Measurements from ENCODE around the gene PDSS2.

The PDSS2 gene

GRCh38 chr6:107344981-107345380, 114.4 kb downstream of the PDSS2 start:
- H3K27me3 Mint-ChIP-seq, result no peaks in the 10 kb centered on the region
- no peak overlapping the region for H3K27ac Mint-ChIP-seq
- no peak for ATAC-seq
- H3K9me3 Mint-ChIP-seq, result no peaks in the 10 kb centered on the region
- no peak for DNase-seq
- H3K4me1 Mint-ChIP-seq, result peaks cover 2% of the 10 kb centered on the region
- H3K4me3 Mint-ChIP-seq, result no peak overlapping the region
- peaks cover 6% of the 10 kb centered on the region for H3K36me3 Mint-ChIP-seq (ENCODE audit: low read depth)

- H3K9me3 Mint-ChIP-seq, result no peaks in the 10 kb centered on the region
These were observed 115.0 kb downstream of the PDSS2 start for GRCh38 chr6:107344383-107344782.

GRCh38 chr6:107342144-107342543, 117.2 kb downstream of the PDSS2 start:
- DNase-seq (no peak), ATAC-seq (no peak)
- Mint-ChIP-seq H3K4me3 (no peak overlapping the region), H3K27me3 (no peaks in the 10 kb centered on the region), H3K27ac (no peak overlapping the region), H3K36me3 (ENCODE audit: low read depth) (peaks cover 2% of the 10 kb centered on the region), H3K9me3 (no peaks in the 10 kb centered on the region), H3K4me1 (peaks cover 2% of the 10 kb centered on the region)

More at GRCh38 chr6:107344383-107344782, 115.0 kb downstream of the PDSS2 start:
- H3K4me3 Mint-ChIP-seq, result no peak overlapping the region
- H3K27me3 Mint-ChIP-seq, result no peaks in the 10 kb centered on the region
- peaks cover 2% of the 10 kb centered on the region for H3K4me1 Mint-ChIP-seq
- H3K27ac Mint-ChIP-seq, result no peak overlapping the region
- no peak for DNase-seq
- peaks cover 2% of the 10 kb centered on the region for H3K36me3 Mint-ChIP-seq (ENCODE audit: low read depth)
- no peak for ATAC-seq

- Mint-ChIP-seq H3K27ac (no peak overlapping the region), H3K4me1 (peaks cover 2% of the 10 kb centered on the region), H3K27me3 (no peaks in the 10 kb centered on the region), H3K4me3 (no peak overlapping the region), H3K9me3 (no peaks in the 10 kb centered on the region), H3K36me3 (ENCODE audit: low read depth) (peaks cover 2% of the 10 kb centered on the region)
- DNase-seq (no peak), ATAC-seq (no peak)
These were observed 118.5 kb downstream of the PDSS2 start for GRCh38 chr6:107340881-107341280.

- Mint-ChIP-seq H3K4me3 (no peak overlapping the region), H3K4me1 (no peaks in the 10 kb centered on the region), H3K27me3 (no peaks in the 10 kb centered on the region), H3K36me3 (ENCODE audit: low read depth) (peaks cover 17% of the 10 kb centered on the region), H3K27ac (no peak overlapping the region), H3K9me3 (peaks cover 3% of the 10 kb centered on the region)
- ATAC-seq, result no peak
- no peak for DNase-seq
These were observed 122.1 kb downstream of the PDSS2 start for GRCh38 chr6:107337191-107337741.

- Mint-ChIP-seq H3K4me3 (no peak overlapping the region), H3K36me3 (ENCODE audit: low read depth) (peaks cover 15% of the 10 kb centered on the region), H3K9me3 (peaks cover 3% of the 10 kb centered on the region), H3K27ac (no peak overlapping the region), H3K27me3 (no peaks in the 10 kb centered on the region), H3K4me1 (peaks cover 14% of the 10 kb centered on the region)
- no peak for DNase-seq
- no peak for ATAC-seq
These were observed 125.3 kb downstream of the PDSS2 start for GRCh38 chr6:107334026-107334425.

GRCh38 chr6:107333491-107333890, 125.9 kb downstream of the PDSS2 start:
- ATAC-seq (no peak), DNase-seq (no peak)
- Mint-ChIP-seq H3K36me3 (ENCODE audit: low read depth) (peaks cover 15% of the 10 kb centered on the region), H3K9me3 (peaks cover 3% of the 10 kb centered on the region), H3K4me3 (no peak overlapping the region), H3K27ac (no peak overlapping the region), H3K27me3 (no peaks in the 10 kb centered on the region), H3K4me1 (peaks cover 14% of the 10 kb centered on the region)

- Mint-ChIP-seq H3K4me3 (no peak overlapping the region), H3K36me3 (ENCODE audit: low read depth) (peaks cover 16% of the 10 kb centered on the region), H3K27ac (no peak overlapping the region), H3K9me3 (peaks cover 3% of the 10 kb centered on the region), H3K4me1 (peaks cover 14% of the 10 kb centered on the region), H3K27me3 (no peaks in the 10 kb centered on the region)
- ATAC-seq (no peak), DNase-seq (no peak)
These were observed 127.7 kb downstream of the PDSS2 start for GRCh38 chr6:107331409-107332386.

GRCh38 chr6:107330168-107330567, 129.2 kb downstream of the PDSS2 start:
- Mint-ChIP-seq H3K9me3 (peaks cover 3% of the 10 kb centered on the region), H3K27me3 (no peaks in the 10 kb centered on the region), H3K4me1 (peaks cover 14% of the 10 kb centered on the region), H3K27ac (no peak overlapping the region), H3K36me3 (ENCODE audit: low read depth) (peaks cover 16% of the 10 kb centered on the region), H3K4me3 (peak overlapping the region; percentile 2)
- peak; percentile 68 for ATAC-seq
- peak; percentile 5 for DNase-seq

- no peak overlapping the region for H3K27ac Mint-ChIP-seq
- ATAC-seq, result no peak
- no peak overlapping the region for H3K4me3 Mint-ChIP-seq
These were observed 130.1 kb downstream of the PDSS2 start for GRCh38 chr6:107329063-107329860.

GRCh38 chr6:107328081-107328480, 131.3 kb downstream of the PDSS2 start:
- Mint-ChIP-seq H3K36me3 (ENCODE audit: low read depth) (peaks cover 4% of the 10 kb centered on the region), H3K4me3 (no peak overlapping the region), H3K9me3 (no peaks in the 10 kb centered on the region), H3K27me3 (no peaks in the 10 kb centered on the region), H3K4me1 (peaks cover 18% of the 10 kb centered on the region), H3K27ac (no peak overlapping the region)
- no peak for ATAC-seq
- DNase-seq, result no peak

More at GRCh38 chr6:107329063-107329860, 130.1 kb downstream of the PDSS2 start:
- peaks cover 14% of the 10 kb centered on the region for H3K4me1 Mint-ChIP-seq
- no peaks in the 10 kb centered on the region for H3K27me3 Mint-ChIP-seq
- H3K36me3 Mint-ChIP-seq (ENCODE audit: low read depth), result peaks cover 13% of the 10 kb centered on the region
- H3K9me3 Mint-ChIP-seq, result peaks cover 3% of the 10 kb centered on the region
- DNase-seq, result no peak

GRCh38 chr6:107323133-107323785, 136.1 kb downstream of the PDSS2 start:
- Mint-ChIP-seq H3K9me3 (no peaks in the 10 kb centered on the region), H3K27me3 (no peaks in the 10 kb centered on the region), H3K4me1 (peaks cover 18% of the 10 kb centered on the region), H3K4me3 (no peak overlapping the region), H3K27ac (no peak overlapping the region), H3K36me3 (ENCODE audit: low read depth) (peaks cover 2% of the 10 kb centered on the region)
- DNase-seq (no peak), ATAC-seq (peak; percentile 15)

- no peak overlapping the region for H3K4me3 Mint-ChIP-seq
- H3K36me3 Mint-ChIP-seq (ENCODE audit: low read depth), result no peaks in the 10 kb centered on the region
- no peaks in the 10 kb centered on the region for H3K27me3 Mint-ChIP-seq
- H3K27ac Mint-ChIP-seq, result peak overlapping the region; percentile 7
- ATAC-seq (peak; percentile 75), DNase-seq (no peak)
- H3K9me3 Mint-ChIP-seq, result no peaks in the 10 kb centered on the region
- H3K4me1 Mint-ChIP-seq, result peaks cover 18% of the 10 kb centered on the region
These were observed 137.6 kb downstream of the PDSS2 start for GRCh38 chr6:107321793-107322192.

GRCh38 chr6:107319906-107320530, 139.3 kb downstream of the PDSS2 start:
- no peaks in the 10 kb centered on the region for H3K9me3 Mint-ChIP-seq
- DNase-seq (no peak), ATAC-seq (no peak)
- H3K27ac Mint-ChIP-seq, result no peak overlapping the region
- H3K4me3 Mint-ChIP-seq, result no peak overlapping the region
- H3K4me1 Mint-ChIP-seq, result peaks cover 18% of the 10 kb centered on the region
- no peaks in the 10 kb centered on the region for H3K27me3 Mint-ChIP-seq
- no peaks in the 10 kb centered on the region for H3K36me3 Mint-ChIP-seq (ENCODE audit: low read depth)
